MM.1S (cell line): ENCODE results near the gene GPR153.

Experiments
- DNase-seq: peaks from one replicate; pipeline ENCODE4 v3.0.0-alpha.2; 2015
- H2AFZ ChIP-seq: fragments of 300-600 bp; sonication (generic); 2 replicates; pipeline ENCODE4 v1.6.0; 2016; ENCODE audit warnings: antibody characterized with exemption, low read length
- H3F3A ChIP-seq: fragments of 300-600 bp; sonication (generic); 2 replicates; pipeline ENCODE4 v1.6.1; 2016; ENCODE audit warnings: mild to moderate bottlenecking, antibody characterized with exemption, low read length, moderate library complexity, mixed read lengths; ENCODE audit not compliant: insufficient read depth
- H3K27ac ChIP-seq: fragments of 300-600 bp; sonication (generic); 2 replicates; pipeline ENCODE4 v1.5.1; 2016; ENCODE audit warnings: mild to moderate bottlenecking, low read length
- H3K27me3 ChIP-seq: fragments of 300-600 bp; sonication (generic); replicated peaks from 2 replicates; pipeline ENCODE4 v1.6.0; 2016; ENCODE audit warnings: low read length; ENCODE audit not compliant: insufficient read depth
- H3K36me3 ChIP-seq: fragments of 300-600 bp; sonication (generic); replicated peaks from 2 replicates; pipeline ENCODE4 v1.6.1; 2016; ENCODE audit warnings: mild to moderate bottlenecking, low read length, mixed read lengths; ENCODE audit not compliant: insufficient read depth
- H3K4me1 ChIP-seq: fragments of 300-600 bp; sonication (generic); 2 replicates; pipeline ENCODE4 v1.6.1; 2016; ENCODE audit warnings: low read length, mixed read lengths
- H3K4me2 ChIP-seq: fragments of 300-600 bp; sonication (generic); 2 replicates; pipeline ENCODE4 v1.6.0; 2016; ENCODE audit warnings: low read depth, low read length
- H3K4me3 ChIP-seq: fragments of 300-600 bp; sonication (generic); 2 replicates; pipeline ENCODE4 v1.5.1; 2016; ENCODE audit warnings: low read length, mixed read lengths
- H3K79me2 ChIP-seq: fragments of 300-600 bp; sonication (generic); 2 replicates; pipeline ENCODE4 v1.6.1; 2016; ENCODE audit warnings: mixed run types, low read length, mixed read lengths
- H3K9ac ChIP-seq: fragments of 300-600 bp; sonication (generic); 2 replicates; pipeline ENCODE4 v1.6.1; 2016; ENCODE audit warnings: low read length, mixed read lengths
- H3K9me2 ChIP-seq: fragments of 300-600 bp; sonication (generic); replicated peaks from 2 replicates; pipeline ENCODE4 v1.6.1; 2016; ENCODE audit warnings: mild to moderate bottlenecking, low read length, mixed read lengths; ENCODE audit not compliant: insufficient read depth
- H3K9me3 ChIP-seq: fragments of 300-600 bp; sonication (generic); replicated peaks from 2 replicates; pipeline ENCODE4 v1.6.1; 2016; ENCODE audit warnings: mild to moderate bottlenecking, low read length, mixed read lengths; ENCODE audit not compliant: insufficient read depth
- H4K20me1 ChIP-seq: fragments of 300-600 bp; sonication (generic); 2 replicates; pipeline ENCODE4 v1.6.1; 2016; ENCODE audit warnings: mild to moderate bottlenecking, low read length, moderate library complexity, mixed read lengths; ENCODE audit not compliant: insufficient read depth
- EZH2 ChIP-seq: fragments of 300-600 bp; sonication (generic); optimal IDR thresholded peaks from 2 replicates; pipeline ENCODE3; 2017; ENCODE audit warnings: low read depth, mild to moderate bottlenecking, antibody characterized with exemption, low read length, mixed read lengths
- EZH2phosphoT487 ChIP-seq: fragments of 300-600 bp; sonication (generic); IDR thresholded peaks from 2 replicates; pipeline ENCODE4 v1.6.1; 2018; ENCODE audit warnings: antibody characterized with exemption, low read length
- TF ChIP-seq, protein P1 (sequence below): fragments of 300-600 bp; sonication (generic); IDR thresholded peaks from 2 replicates; pipeline ENCODE4 v1.5.1; 2016; ENCODE audit warnings: antibody characterized with exemption, low read length, mixed read lengths

Gene GPR153

GRCh38 chr1:6267686-6268322 is 6.9 kb upstream of the GPR153 start:
- Histone ChIP-seq H3K9me2 (no peaks in the 10 kb centered on the region), H3F3A (no peaks in the 10 kb centered on the region), H3K4me1 (no peaks in the 10 kb centered on the region), H4K20me1 (no peaks in the 10 kb centered on the region), H3K9ac (no peak overlapping the region), H2AFZ (no peak overlapping the region), H3K4me3 (no peak overlapping the region), H3K36me3 (no peaks in the 10 kb centered on the region), H3K9me3 (no peaks in the 10 kb centered on the region), H3K79me2 (no peaks in the 10 kb centered on the region), H3K4me2 (no peak overlapping the region), H3K27ac (no peak overlapping the region), H3K27me3 (no peaks in the 10 kb centered on the region)
- no peak for DNase-seq
- TF ChIP-seq EZH2 (no peak), EZH2phosphoT487 (no peak)
- TF ChIP-seq, protein P1, sequence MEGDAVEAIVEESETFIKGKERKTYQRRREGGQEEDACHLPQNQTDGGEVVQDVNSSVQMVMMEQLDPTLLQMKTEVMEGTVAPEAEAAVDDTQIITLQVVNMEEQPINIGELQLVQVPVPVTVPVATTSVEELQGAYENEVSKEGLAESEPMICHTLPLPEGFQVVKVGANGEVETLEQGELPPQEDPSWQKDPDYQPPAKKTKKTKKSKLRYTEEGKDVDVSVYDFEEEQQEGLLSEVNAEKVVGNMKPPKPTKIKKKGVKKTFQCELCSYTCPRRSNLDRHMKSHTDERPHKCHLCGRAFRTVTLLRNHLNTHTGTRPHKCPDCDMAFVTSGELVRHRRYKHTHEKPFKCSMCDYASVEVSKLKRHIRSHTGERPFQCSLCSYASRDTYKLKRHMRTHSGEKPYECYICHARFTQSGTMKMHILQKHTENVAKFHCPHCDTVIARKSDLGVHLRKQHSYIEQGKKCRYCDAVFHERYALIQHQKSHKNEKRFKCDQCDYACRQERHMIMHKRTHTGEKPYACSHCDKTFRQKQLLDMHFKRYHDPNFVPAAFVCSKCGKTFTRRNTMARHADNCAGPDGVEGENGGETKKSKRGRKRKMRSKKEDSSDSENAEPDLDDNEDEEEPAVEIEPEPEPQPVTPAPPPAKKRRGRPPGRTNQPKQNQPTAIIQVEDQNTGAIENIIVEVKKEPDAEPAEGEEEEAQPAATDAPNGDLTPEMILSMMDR, result no peak

DNA sequence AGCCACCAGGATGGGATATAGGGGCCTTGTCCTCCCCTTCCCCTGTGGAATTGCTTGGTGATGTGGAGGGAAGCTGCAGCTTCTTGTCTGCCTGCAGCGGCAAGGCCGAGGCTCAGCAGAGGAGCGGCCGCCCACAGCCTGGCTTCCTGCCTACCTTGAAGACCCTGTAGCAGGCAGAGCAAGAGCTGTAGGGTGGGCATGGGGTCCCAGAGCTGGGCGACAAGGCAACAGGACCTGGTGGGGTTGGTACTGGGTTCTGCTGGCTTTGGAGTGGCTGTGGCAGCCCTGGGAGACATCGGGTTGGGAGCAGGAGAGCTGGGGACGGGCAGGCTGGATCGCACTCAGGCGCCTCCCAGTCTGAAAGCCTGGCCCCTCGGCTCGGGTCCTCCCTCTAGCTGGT is 5.7 kb upstream of the GPR153 start:
- Histone ChIP-seq H3K79me2 (no peaks in the 10 kb centered on the region), H3K9me3 (no peaks in the 10 kb centered on the region), H3F3A (no peaks in the 10 kb centered on the region), H3K4me2 (no peak overlapping the region), H3K36me3 (no peaks in the 10 kb centered on the region), H3K9ac (no peak overlapping the region), H3K4me3 (no peak overlapping the region), H2AFZ (no peak overlapping the region), H3K27ac (no peak overlapping the region), H4K20me1 (no peaks in the 10 kb centered on the region), H3K4me1 (no peaks in the 10 kb centered on the region), H3K9me2 (no peaks in the 10 kb centered on the region), H3K27me3 (peaks cover 5% of the 10 kb centered on the region; the same call in 1 of the 2 replicates)
- TF ChIP-seq EZH2phosphoT487, result no peak
- TF ChIP-seq EZH2, result no peak
- TF ChIP-seq, protein P1, result no peak
- DNase-seq, result no peak

GRCh38 chr1:6265151-6265550 is 4.3 kb upstream of the GPR153 start:
- no peaks in the 10 kb centered on the region for H3K79me2 ChIP-seq
- no peaks in the 10 kb centered on the region for H3K4me1 ChIP-seq
- DNase-seq, result no peak
- H3K4me3 ChIP-seq, result no peak overlapping the region
- H3K9me3 ChIP-seq, result no peaks in the 10 kb centered on the region
- H3K27me3 ChIP-seq, result peaks cover 10% of the 10 kb centered on the region
- H3K4me2 ChIP-seq, result no peak overlapping the region
- no peaks in the 10 kb centered on the region for H4K20me1 ChIP-seq
- no peak overlapping the region for H3K9ac ChIP-seq
- TF ChIP-seq, protein P1, result no peak
- TF ChIP-seq EZH2phosphoT487 (no peak), EZH2 (no peak)
- H3K9me2 ChIP-seq, result no peaks in the 10 kb centered on the region
- H3K27ac ChIP-seq, result no peak overlapping the region
- no peaks in the 10 kb centered on the region for H3F3A ChIP-seq
- no peaks in the 10 kb centered on the region for H3K36me3 ChIP-seq
- no peak overlapping the region for H2AFZ ChIP-seq
